Large intestine (tissue), 3 donors: ENCODE results near the gene XYLB. TPM values are rescaled to one million over a fixed set of nuclear protein-coding genes. Genes with fewer than 3 reads are reported as not detected.
"Not testable (repeated sequence)": the region's sequence is repeated elsewhere in the genome, so short reads cannot be mapped to it uniquely, and the experiment has no call there.

ENCODE experiments used
- DNase-seq, 2 donors: peaks; one replicate each; pipeline versions ENCODE4 v3.0.0 to v3.0.0-alpha.2; 2013
- H3K27ac ChIP-seq: one replicate; pipeline ENCODE4 v1.5.1; 2013; ENCODE audit warnings: low read length
- H3K27me3 ChIP-seq: 2 replicates; pipeline ENCODE4 v1.6.1; 2013; ENCODE audit warnings: low read length; ENCODE audit not compliant: control insufficient read depth, insufficient read depth
- H3K36me3 ChIP-seq: 2 replicates; pipeline ENCODE4 v1.6.1; 2013; ENCODE audit warnings: low read length; ENCODE audit not compliant: control insufficient read depth, insufficient read depth
- H3K4me1 ChIP-seq: one replicate; pipeline ENCODE4 v1.6.1; 2013; ENCODE audit warnings: low read length; ENCODE audit not compliant: control insufficient read depth, insufficient read depth
- H3K4me3 ChIP-seq: one replicate; pipeline ENCODE4 v1.5.1; 2013; ENCODE audit warnings: low read length
- H3K9me3 ChIP-seq: one replicate; pipeline ENCODE4 v1.6.1; 2013; ENCODE audit warnings: mild to moderate bottlenecking, low read depth, low read length, moderate library complexity; ENCODE audit not compliant: control insufficient read depth
- WGBS: methylation state at CpG from one replicate; pipeline ENCODE4 v1.1.5; 2013; ENCODE audit warnings: low lambda C conversion rate; ENCODE audit not compliant: insufficient coverage; 5-methylcytosine and 5-hydroxymethylcytosine counted together
- polyA plus RNA-seq: library from polyadenylated mRNA; unstranded; fragments of 120-200 nt; gene quantifications from one replicate; pipeline ENCODE4 v1.2.1, GENCODE V29; 2013

The XYLB gene
- polyA plus RNA-seq, 1 donor: 30.1 TPM

DNA sequence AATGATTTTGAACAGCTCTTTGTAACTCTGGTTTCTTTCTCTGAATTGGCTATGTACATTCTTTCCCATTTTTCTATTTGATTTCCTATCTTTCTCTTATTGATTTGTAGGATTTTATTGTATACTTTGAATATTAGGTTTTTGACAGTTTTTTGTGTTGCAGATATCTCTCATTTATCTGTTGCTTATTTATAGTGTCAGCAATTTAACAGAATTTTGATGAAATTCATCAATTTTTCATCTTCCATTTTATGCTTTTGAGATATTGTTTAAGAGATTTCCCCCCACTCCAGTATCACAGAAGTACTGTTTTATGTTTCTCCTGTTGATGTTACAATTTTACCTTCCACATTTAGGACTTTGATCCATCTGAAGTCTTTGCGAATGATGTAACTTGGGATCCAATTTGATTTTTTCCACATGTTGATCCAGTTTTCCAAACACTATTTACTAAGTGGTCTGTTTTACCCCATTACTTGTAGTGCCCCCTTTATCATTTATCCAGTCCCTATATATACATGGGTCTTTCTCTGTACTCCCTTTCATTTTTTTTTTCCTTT, 46.1 kb downstream of the XYLB start:
- 100% methylated on average over 1 of the region's 1 CpG for WGBS
- H3K36me3 ChIP-seq: peaks cover 47% of the 10 kb centered on the region
- no peaks in the 10 kb centered on the region for H3K9me3 ChIP-seq
- H3K4me1 ChIP-seq: no peaks in the 10 kb centered on the region
- no peaks in the 10 kb centered on the region for H3K27me3 ChIP-seq
- no peak overlapping the region for H3K27ac ChIP-seq
- H3K4me3 ChIP-seq: no peak overlapping the region
- DNase-seq: no peak

DNA sequence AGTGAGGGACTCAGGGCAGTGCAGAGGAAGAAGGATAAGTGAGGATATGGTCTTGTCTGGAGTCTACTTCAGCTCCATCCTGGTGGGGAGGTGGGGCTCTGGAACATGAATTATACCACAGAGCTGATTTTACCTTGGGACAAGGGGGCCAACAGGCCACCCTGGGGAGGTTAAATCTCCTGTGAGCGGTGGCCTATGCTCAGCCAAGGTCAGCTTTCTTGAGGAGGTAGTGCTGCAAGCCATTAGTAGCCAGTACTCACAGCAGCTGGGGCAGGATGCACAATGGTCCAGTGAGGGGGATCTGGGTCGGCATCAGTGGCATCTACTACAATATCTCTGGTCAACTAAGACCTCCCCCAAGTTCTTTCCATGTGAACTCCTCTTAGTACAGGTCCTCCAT, 49.7 kb downstream of the XYLB start:
- WGBS: no CpG with 5 or more reads among the region's 2 CpGs
- H3K27me3 ChIP-seq: no peaks in the 10 kb centered on the region
- no peak overlapping the region for H3K4me3 ChIP-seq
- no peak for DNase-seq
- H3K36me3 ChIP-seq: peaks cover 72% of the 10 kb centered on the region
- no peaks in the 10 kb centered on the region for H3K4me1 ChIP-seq
- H3K27ac ChIP-seq: no peak overlapping the region
- H3K9me3 ChIP-seq: no peaks in the 10 kb centered on the region

DNA sequence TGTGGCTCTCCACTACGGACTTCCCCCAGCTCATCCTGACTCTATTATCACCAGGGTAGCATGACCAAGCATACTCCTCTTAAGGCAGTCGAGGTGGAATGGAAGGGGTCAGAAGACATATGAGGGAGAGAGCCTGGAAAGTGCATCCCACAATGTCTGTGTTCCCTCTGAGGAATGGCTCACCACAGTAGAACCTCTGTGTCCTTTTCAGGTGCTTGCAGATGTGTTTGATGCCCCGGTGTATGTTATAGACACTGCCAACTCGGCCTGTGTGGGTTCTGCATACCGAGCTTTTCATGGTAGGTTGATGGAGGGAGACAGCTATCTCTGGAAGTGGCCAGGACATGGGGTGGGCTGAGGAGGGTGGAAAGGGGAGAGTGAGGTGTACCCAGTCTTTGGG, 50.3 kb downstream of the XYLB start:
- Histone ChIP-seq H3K4me3 (no peak overlapping the region), H3K27ac (no peak overlapping the region), H3K4me1 (no peaks in the 10 kb centered on the region), H3K9me3 (no peaks in the 10 kb centered on the region), H3K36me3 (peaks cover 72% of the 10 kb centered on the region), H3K27me3 (no peaks in the 10 kb centered on the region)
- DNase-seq: no peak
- WGBS: no CpG with 5 or more reads among the region's 5 CpGs

DNA sequence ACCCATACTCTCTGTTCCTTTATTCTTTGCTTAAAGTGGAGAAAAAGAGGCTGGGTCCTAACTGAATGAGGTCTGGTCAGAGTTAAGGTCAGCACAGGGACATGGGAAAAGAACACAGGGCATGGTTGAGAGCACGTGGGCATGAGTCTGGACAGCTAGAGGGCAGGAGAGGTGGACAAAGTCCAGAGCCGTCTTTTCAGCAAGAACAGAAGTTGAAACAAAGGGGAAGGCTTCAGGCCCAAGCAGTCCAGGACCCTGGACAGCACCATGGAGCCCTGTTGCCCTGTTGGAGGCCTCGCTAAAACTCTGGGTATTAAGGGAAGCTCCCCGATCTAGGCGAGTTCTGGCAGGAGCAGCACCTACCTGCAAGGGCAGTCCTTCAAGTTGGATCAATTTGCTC, 50.7 kb downstream of the XYLB start:
- H3K36me3 ChIP-seq: peaks cover 76% of the 10 kb centered on the region
- DNase-seq: peak; percentile 9 to 41

DNA sequence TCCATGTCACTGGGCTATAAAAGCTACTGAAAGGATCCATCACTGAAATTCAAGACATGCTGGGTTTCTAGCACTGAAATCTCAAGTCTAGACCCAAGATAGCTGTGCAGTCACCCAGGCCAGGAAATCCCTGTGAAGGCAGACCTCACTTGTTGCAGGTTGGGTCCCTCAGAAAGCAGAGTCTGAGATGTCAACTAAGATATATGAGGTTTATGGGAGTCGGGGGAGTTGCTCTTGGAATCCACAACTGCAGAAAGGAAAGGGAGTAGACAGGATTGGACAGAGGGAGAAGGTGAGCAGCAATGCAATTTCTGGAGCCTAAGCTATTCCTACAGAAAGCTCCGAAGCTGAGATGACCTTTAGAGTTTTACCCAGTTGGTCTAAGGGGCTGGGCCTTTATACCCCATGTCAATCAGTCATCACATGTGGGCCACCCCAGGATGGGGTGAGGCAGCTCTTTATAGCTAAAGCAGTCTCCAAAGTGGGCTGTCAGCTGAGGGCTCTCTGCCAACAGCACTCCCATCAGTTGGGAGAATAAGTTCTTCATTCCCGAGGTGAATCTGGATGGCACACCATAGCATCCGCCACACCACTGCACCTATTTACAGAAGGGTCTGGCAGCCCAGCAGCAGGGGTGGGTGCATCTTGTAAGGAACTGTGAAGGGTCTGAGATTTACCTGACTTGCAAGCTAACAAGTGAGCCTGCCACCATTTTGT, 54.8 kb downstream of the XYLB start:
- peaks cover 78% of the 10 kb centered on the region for H3K36me3 ChIP-seq
- DNase-seq: no peak
- no peaks in the 10 kb centered on the region for H3K4me1 ChIP-seq
- no peak overlapping the region for H3K4me3 ChIP-seq
- no peaks in the 10 kb centered on the region for H3K27me3 ChIP-seq
- H3K27ac ChIP-seq: no peak overlapping the region
- H3K9me3 ChIP-seq: peaks cover 5% of the 10 kb centered on the region
- no CpG with 5 or more reads among the region's 4 CpGs for WGBS

More for the DNA sequence above, 50.7 kb downstream of the XYLB start:
- Histone ChIP-seq H3K27me3 (no peaks in the 10 kb centered on the region), H3K4me1 (no peaks in the 10 kb centered on the region), H3K4me3 (no peak overlapping the region), H3K9me3 (no peaks in the 10 kb centered on the region), H3K27ac (no peak overlapping the region)
- WGBS: 66% methylated on average over 3 of the region's 5 CpGs

DNA sequence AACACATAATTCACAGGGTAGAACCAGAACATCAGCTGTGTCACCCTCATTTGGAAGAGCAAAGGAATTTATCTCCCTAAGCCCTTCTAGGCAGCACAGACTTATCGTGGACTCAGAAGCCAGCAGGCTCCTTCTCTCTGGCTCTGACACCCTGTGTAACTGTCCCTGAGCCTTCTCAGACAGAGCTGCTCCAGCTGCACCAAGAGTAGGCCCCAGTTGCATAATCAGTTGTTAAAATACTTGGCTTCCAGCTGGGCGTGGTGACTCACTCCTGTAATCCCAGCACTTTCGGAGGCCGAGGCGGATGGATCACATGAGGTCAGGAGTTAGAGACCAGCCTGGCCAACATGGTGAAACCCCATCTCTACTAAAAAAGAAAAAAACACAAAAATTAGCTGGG, 57.7 kb downstream of the XYLB start:
- H3K4me3 ChIP-seq: no peak overlapping the region
- H3K27me3 ChIP-seq: no peaks in the 10 kb centered on the region
- no peak for DNase-seq
- H3K9me3 ChIP-seq: peaks cover 5% of the 10 kb centered on the region
- H3K4me1 ChIP-seq: no peaks in the 10 kb centered on the region
- no CpG with 5 or more reads among the region's 5 CpGs for WGBS
- no peak overlapping the region for H3K27ac ChIP-seq
- peaks cover 59% of the 10 kb centered on the region for H3K36me3 ChIP-seq

DNA sequence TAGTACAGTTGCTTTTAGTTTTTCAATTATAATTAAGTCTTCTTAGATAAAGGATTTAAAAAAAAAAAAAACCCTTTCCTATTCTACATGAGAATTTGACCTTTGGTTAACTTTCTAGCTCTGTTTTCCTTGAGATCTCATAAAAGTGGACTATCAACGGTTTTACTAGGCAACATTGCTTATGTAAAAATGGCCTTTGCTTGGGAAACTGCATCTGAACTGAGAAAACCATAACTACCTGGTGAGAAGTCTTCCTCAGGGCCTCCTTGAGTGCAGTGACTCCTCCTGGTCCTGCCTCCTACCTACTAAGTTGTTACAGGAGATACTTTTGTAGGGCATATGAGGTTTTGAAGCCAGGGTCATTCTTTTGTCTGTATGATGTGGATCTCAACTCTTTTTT, 65.0 kb downstream of the XYLB start:
- H3K36me3 ChIP-seq: peaks cover 7% of the 10 kb centered on the region
- H3K4me1 ChIP-seq: no peaks in the 10 kb centered on the region
- no peaks in the 10 kb centered on the region for H3K27me3 ChIP-seq
- DNase-seq: peak; percentile 4 to 43
- no peak overlapping the region for H3K27ac ChIP-seq
- no peaks in the 10 kb centered on the region for H3K9me3 ChIP-seq
- no peak overlapping the region for H3K4me3 ChIP-seq
- no CpG with 5 or more reads among the region's 1 CpG for WGBS

DNA sequence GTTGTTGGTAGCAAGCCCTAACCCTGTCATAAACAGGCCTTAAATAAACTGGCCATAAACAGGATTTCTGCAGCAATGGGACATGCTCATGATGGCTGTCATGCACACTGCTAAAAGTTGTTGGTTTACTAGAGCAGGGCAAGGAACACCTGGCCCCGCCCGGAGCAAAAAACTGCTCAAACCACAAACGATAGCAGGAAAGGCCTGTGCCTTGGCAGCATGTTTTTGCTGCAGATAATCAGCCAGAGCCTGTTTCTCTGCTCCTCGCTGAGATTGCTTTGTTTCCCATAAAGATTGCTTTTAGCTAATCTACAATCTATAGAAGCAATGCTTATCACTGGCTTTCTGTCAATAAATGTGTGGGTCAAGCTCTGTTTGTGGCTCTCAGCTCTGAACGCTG, 74.2 kb downstream of the XYLB start:
- not testable (repeated sequence) for H3K27ac ChIP-seq

DNA sequence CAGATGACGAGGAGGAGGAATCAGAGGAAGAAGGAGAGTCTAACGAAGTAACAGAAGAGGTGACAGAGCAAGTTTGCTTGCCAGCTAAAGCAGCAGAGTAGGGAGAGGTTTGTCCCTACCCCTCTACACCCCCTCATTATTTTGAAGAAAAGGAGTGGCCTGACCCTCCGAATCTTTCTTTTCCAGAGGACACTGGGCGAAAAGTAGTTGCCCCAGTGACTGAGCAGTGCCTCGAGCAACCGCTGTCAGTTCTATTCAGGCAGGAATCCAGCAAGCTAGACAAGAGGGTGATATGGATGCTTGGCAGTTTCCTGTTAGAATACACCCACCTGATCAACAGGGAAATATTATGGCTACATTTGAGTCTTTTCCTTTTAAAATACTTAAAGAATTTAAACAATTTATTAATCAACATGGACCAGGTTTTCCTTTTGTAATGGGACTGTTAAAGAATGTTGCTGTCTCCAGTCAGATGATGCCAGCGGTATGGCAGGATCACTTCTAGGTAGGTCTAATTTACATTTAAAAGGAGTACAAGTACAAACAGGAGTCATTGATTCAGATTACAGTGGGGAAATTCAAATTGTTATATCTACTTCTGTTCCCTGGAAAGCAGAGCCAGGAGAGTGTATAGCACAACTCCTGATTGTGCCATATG, 75.2 kb downstream of the XYLB start:
- no CpG with 5 or more reads among the region's 7 CpGs for WGBS
- H3K4me1 ChIP-seq: no peaks in the 10 kb centered on the region
- DNase-seq: no peak
- H3K9me3 ChIP-seq: no peaks in the 10 kb centered on the region
- H3K27me3 ChIP-seq: no peaks in the 10 kb centered on the region
- no peak overlapping the region for H3K27ac ChIP-seq
- H3K36me3 ChIP-seq: no peaks in the 10 kb centered on the region
- no peak overlapping the region for H3K4me3 ChIP-seq

More for the DNA sequence above, 74.2 kb downstream of the XYLB start:
- H3K4me3 ChIP-seq, DNase-seq, H3K27me3 ChIP-seq, H3K4me1 ChIP-seq, H3K36me3 ChIP-seq, H3K9me3 ChIP-seq: not testable (repeated sequence)
- no CpG with 5 or more reads among the region's 5 CpGs for WGBS

DNA sequence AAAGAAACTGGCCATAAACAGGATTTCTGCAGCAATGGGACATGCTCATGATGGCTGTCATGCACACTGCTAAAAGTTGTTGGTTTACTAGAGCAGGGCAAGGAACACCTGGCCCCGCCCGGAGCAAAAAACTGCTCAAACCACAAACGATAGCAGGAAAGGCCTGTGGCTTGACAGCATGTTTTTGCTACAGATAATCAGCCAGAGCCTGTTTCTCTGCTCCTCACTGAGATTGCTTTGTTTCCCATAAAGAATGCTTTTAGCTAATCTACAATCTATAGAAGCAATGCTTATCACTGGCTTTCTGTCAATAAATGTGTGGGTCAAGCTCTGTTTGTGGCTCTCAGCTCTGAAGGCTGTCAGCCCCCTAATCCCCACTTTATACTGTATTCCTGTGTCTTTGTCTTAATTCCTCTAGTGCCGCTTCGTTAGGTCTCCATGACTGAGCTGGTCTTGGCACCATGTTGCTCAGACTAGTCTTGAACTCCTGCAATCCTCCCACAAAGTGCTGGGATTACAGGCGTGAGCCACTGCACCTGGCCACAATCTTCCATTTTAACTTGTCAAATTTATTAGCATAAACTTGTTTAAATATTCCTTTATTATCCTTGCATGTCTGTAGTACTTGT, 80.3 kb downstream of the XYLB start:
- not testable (repeated sequence) for DNase-seq, H3K27me3 ChIP-seq, H3K4me1 ChIP-seq, H3K9me3 ChIP-seq, H3K36me3 ChIP-seq, H3K4me3 ChIP-seq, H3K27ac ChIP-seq
- no CpG with 5 or more reads among the region's 6 CpGs for WGBS
